Choroid plexus epithelial cell (primary cell): ENCODE measurements around the gene LARGE1.

Experiments
- DNase-seq: peaks from one replicate; pipeline ENCODE4 v3.0.0-alpha.2; 2010; ENCODE audit warnings: low read depth
- H3K4me3 ChIP-seq: 2 replicates; pipeline ENCODE4 v1.5.1; 2011; ENCODE audit warnings: low read depth, mild to moderate bottlenecking, control low read depth, low read length, moderate library complexity
- CTCF ChIP-seq: conservative IDR thresholded peaks from 2 replicates; pipeline ENCODE4 v1.5.1; 2011; ENCODE audit warnings: low read depth, mild to moderate bottlenecking, control low read depth, inconsistent platforms, low read length, moderate library complexity

Gene LARGE1

GRCh38 chr22:33717694-33718396, 202.4 kb downstream of the LARGE1 start:
- TF ChIP-seq CTCF: no peak
- H3K4me3 ChIP-seq: no peak overlapping the region
- no peak for DNase-seq

DNA sequence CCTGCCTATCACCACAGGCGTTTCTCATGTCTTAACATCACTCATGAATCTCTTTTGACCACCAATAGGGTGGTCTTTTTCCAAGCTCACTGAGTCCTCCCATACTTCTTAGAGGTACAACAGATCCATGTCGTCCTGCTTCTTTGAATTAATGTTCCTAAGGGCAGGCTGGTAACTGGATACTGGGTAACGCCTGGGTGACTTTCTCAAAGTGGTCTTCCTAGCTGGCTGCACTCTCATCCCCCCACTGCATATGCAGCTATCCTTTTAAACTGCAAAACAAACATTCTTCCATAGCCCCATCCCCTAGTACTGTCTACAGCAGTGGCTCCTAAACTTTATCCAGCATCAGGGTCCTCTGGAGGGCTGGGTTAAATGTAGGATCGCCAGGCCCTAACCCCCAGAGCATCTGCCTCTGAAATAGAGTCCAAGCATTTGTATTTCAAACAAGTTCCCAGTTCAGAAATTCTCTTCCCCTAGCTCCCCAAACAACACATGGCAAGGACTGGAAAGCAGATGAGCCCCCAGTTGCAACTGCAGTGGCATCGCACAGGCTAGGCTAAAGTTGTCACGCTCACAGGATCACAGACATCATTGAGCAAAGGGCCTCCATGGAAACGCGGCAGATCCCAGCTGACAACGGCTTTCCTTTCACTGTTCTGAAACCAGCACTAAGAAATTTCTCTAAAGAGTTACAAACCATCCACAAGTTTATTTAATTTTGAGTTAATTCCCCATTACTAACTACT, 204.9 kb downstream of the LARGE1 start:
- no peak for DNase-seq
- H3K4me3 ChIP-seq: no peak overlapping the region
- TF ChIP-seq CTCF: no peak

DNA sequence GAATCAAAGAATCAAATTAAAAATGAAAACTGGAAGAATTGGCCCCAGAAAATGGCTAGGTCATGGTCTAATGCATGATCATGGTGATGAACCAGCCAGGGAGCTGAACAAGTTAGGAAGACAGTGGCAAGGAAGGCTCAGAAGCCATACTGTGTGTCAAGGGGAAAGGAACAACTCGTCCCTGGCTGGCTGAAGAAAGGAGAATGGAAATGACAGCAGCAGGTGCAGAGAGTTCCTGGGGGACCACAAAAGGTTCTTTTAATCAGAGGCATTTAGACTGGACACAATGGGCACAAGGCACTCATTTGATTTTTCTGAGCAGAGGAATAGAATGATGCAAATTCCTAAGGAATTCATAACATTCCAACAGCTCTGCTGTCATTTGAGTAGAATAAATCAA, 209.9 kb downstream of the LARGE1 start:
- no peak overlapping the region for H3K4me3 ChIP-seq
- no peak for TF ChIP-seq CTCF
- no peak for DNase-seq

DNA sequence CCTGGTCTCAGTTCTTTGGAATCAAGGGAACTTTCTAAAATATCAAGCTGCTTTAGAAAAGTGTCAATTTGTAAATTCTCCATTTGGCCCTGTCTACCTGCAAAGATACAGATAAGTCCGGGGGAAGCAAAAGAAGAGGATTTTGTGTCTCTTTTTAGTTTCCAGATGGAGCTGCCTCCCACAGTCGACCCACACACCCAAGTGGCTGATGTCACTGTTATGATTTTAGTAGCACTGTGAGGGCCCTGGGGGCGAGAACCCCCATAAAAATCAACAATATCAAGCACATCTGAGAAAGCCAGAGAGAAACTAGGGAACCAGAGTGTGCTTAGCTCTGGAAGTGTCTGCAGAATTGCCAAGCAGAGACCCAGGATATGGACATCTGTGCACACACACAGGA, 212.7 kb downstream of the LARGE1 start:
- no peak overlapping the region for H3K4me3 ChIP-seq
- no peak for TF ChIP-seq CTCF
- no peak for DNase-seq

DNA sequence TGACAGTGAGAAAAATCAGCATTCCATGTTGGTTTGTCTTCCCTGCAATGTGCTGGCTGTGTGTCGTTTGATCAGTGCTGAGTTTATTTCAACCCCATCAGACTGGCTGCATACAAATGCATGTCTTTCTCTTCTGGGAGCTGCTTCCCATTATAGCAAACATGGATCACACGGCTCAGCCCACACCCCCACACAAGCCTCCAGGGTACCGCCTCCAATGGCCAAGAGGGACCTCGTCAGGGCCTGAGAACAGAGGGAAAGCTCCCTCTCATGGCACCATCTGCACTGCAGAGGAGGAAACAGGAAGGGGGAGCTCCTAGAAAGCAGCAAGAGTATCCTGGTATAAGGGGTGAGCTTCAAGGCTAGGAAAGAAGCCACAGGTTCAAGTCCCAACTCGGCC, 214.2 kb downstream of the LARGE1 start:
- H3K4me3 ChIP-seq: no peak overlapping the region
- no peak for DNase-seq
- no peak for TF ChIP-seq CTCF

- H3K4me3 ChIP-seq: no peak overlapping the region
- no peak for TF ChIP-seq CTCF
- DNase-seq: no peak
Measured at GRCh38 chr22:33699176-33699575, 221.1 kb downstream of the LARGE1 start.

- peak; percentile 40 for DNase-seq
- no peak overlapping the region for H3K4me3 ChIP-seq
- TF ChIP-seq CTCF: no peak
Measured at GRCh38 chr22:33697640-33698039, 222.6 kb downstream of the LARGE1 start.
